GM12891 (cell line): ENCODE data around the gene SH3GLB2.
"Not testable (repeated sequence)": the region's sequence is repeated elsewhere in the genome, so short reads cannot be mapped to it uniquely, and the experiment has no call there.

ENCODE experiments used
- PAX5 ChIP-seq: IDR thresholded peaks from 2 replicates; pipeline ENCODE4 v1.6.1; 2011; ENCODE audit warnings: low read length, moderate library complexity, mild to moderate bottlenecking; ENCODE audit not compliant: insufficient read depth, severe bottlenecking
- POLR2A ChIP-seq: IDR thresholded peaks from 2 replicates; pipeline ENCODE4 v1.6.1; 2011; ENCODE audit warnings: low read depth, low read length, control low read depth
- POLR2AphosphoS5 ChIP-seq: IDR thresholded peaks from 2 replicates; pipeline ENCODE4 v1.6.1; 2011; ENCODE audit warnings: low read depth, low read length, control low read depth
- POU2F2 ChIP-seq: IDR thresholded peaks from 2 replicates; pipeline ENCODE4 v1.6.1; 2011; ENCODE audit warnings: low read depth, mild to moderate bottlenecking, control low read depth, low read length, moderate library complexity
- TAF1 ChIP-seq: IDR thresholded peaks from 2 replicates; pipeline ENCODE4 v1.6.1; 2011; ENCODE audit warnings: low read depth, low read length, control low read depth

DNA sequence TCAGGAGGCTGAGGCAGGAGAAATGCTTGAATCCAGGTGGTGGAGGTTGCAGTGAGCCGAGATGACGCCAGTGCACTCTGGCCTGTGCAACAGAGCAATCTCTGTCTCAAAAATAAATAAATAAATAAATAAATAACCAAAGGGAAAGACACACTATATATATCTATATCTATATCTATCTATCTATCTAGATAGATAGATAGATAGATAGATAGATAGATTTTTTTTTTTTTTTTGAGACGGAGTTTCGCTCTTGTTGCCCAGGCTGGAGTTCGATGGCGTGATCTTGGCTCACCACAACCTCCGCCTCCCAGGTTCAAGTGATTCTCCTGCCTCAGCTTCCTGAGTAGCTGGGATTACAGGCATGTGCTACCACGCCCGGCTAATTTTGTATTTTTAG lies 66.7 kb downstream of the SH3GLB2 start:
- TF ChIP-seq POLR2AphosphoS5, POLR2A, TAF1, POU2F2, PAX5: not testable (repeated sequence)
